ENCODE measurements around the gene PRUNE1.

PRUNE1 gene

GRCh38 chr1:151008244-151009205, at the start of gene PRUNE1:
Gene PRUNE1 (plus strand): TSS chr1:151008449. CDS start chr1:151008633, 184 bp downstream.
- peak; percentile 98 for DNase-seq

- no peak for DNase-seq
These were observed 47.6 kb upstream of the PRUNE1 start for GRCh38 chr1:150960646-150961045.

DNA sequence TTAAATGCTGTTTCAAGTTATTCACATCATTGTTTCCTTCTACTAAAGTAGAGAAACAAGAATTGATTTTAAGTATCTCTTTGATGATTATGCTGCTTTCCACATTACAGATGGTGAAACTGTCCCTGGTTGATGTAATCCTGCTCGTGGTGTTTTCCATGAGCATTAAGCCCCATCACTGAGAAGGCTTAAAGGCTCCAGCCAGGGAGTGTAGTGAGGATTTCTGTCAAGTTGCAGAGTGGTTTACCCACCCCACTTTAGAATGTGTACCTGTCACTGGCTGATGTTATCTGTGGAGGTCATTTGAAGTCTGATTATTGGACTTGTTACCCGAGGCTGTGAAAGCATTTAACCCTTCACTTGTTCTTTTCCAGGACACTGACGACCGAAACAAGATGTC, 46.5 kb upstream of the PRUNE1 start:
- DNase-seq = no peak

GRCh38 chr1:150963321-150964163, 44.7 kb upstream of the PRUNE1 start:
- no peak for DNase-seq

GRCh38 chr1:150964164-150964489, 44.1 kb upstream of the PRUNE1 start:
- no peak for DNase-seq

- DNase-seq = no peak
These were observed 42.6 kb upstream of the PRUNE1 start for GRCh38 chr1:150965605-150966004.

- no peak for DNase-seq
These were observed 42.2 kb upstream of the PRUNE1 start for GRCh38 chr1:150966011-150966410.

GRCh38 chr1:150967936-150968335, 40.3 kb upstream of the PRUNE1 start:
- DNase-seq = no peak

DNA sequence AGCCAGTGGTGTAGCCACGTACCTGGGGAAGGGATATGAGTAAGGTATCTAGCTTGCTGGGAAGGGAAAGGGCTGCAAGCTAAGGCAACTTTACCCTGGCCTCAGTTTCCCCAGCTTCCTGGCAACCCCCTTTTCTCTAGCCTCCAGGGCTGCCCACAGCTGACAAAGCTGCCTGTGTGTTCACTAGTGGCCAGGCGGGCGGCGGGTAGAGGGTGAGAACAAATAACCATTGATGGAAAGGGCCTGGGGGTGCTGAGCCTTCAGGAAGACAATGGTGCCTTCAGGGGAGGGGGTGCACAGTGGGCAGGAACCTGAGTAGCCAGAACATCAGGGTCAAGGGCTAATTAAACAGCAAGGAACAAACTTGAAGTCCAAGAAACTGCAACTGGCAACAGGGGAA, 39.8 kb upstream of the PRUNE1 start:
- DNase-seq = no peak

GRCh38 chr1:150969626-150970025, 38.6 kb upstream of the PRUNE1 start:
- DNase-seq = no peak

GRCh38 chr1:150970808-150971582, 37.3 kb upstream of the PRUNE1 start:
- no peak for DNase-seq

- no peak for DNase-seq
These were observed 36.4 kb upstream of the PRUNE1 start for GRCh38 chr1:150971583-150972416.

DNA sequence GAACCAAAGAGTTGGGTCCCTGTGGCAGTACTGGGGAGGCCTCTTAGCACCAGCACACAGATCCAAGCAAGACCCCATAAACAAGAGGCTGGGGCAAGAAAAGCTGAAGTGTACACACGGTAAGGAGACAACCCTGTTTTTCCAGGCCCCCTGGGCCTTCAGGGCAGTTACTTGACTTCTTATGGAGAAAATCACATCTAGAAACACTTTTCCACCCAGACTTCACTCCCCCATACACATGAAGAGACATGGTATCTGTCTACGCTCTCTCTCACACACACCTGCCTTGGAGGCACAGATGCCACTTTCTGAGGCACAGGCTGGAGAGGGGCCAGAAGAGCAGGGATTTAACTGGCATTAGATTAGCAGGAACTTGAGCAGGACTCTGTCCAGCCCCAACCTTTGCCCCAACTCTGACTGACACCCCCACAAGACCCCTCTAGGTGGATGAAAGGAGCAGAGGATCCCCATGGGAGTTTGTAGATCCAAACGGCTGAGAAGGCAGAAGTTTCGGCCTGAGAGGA, 35.8 kb upstream of the PRUNE1 start:
- DNase-seq = no peak

DNA sequence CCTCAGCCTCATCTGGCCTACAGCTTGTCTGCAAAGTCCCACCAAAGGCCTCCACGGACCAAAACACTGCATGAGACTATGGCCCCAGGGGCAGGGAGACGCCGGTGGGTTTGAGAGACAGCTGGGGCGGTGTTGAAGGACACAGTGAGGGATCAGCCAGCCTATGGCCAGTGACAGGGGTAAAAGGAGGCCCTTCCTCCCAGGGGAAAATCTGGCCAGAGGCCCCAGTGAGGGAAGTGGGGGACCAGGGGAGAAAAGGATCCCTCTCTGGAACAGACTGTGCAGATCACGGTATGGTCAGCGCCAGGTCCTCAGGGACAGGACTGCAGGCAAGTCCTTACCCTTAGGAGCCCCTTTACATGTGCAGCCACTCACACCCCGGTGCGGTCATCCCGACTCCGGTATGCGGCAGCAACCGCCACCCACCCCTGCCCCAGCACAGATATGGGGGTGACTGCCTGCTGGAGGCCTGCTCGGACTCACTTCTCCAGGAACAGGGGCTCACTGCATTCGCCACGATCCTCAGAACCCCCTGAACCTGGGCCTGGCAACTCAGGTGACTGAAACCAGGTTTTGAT, 34.9 kb upstream of the PRUNE1 start:
- no peak for DNase-seq

DNA sequence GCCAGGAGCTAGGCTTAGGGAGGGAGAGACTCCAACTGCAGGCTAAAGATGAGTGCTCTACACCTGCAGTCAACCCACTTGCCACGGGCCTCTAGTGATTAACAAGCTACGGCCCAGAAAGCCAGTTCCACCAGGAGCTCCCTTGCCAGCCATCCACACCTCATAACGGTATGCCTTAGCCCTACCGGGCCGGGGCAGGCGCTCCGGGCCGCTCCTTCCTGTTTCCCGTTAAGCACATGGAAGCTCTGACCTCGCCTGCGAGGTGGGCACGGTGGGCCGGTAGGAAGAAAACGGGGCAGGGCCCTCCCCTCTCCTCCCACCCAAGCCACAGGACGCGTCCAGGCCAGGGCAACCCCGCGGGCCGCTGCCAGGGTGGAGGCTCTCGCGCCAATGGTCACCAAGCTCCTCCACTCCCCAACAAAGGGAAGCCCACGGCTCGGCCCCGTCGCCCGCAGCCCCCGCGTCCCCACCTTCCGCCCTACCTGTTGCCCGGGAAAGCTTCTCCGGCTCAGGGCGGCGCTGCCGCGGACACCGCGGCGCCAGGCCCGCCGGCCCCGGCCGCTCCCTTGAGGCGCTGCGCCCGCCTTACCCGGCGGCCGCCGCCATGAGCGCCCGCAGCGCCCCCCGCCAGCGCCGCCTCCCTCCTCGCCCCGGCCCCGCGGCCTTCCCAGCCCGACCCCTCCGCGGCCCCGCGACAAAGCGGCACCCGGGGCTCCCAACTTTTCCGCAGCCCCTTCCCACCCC, 34.2 kb upstream of the PRUNE1 start:
- peak; percentile 26 for DNase-seq

DNA sequence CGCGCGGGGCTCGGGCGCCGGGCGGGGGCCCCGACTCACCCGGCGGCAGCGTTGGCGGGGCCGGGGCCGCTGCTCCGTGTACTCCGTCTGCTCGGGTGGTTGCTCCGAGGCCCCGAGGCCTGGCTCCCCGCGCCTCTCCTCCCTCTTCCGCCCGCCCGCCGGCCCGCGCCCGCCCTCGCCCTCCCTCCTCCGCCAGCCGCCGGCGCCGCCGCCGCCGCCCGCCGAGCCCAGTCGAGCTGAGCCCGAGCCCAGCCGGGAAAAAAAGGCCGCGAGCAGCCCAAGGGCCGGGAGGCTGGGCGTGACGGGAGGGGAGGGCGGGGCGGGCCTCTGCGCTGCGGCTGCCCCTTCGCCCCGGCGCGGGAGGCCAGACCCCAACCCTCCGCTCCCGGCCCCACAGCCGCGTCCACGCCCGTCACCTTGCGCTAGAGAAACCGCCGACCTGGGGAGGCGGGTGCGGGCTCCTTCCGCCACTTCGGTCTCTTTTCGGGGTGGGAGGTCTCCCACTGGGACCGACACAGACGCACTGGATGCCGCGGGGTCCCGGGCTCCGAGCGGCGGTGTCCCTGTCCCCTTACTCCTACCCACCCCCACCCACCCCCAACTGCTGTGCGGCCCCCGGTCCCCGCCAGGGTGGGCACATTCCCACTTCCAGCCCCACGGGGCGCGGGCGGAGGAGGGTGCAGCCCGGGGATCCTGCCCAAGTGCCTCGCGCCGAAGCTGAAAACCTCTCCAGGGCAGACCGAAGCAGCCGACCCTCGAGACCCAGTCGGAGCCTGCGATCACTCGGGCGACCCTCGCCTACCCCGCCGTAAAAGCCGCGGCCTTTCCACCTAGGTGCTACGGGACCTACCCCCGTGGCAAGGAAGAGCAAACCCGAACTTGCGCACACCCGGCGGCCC, 33.4 kb upstream of the PRUNE1 start, which contains the start of gene CERS2:
Gene CERS2, minus strand, starts transcription at position 256 of the 899 bp plus-strand sequence. CDS start 5,745 bp downstream, outside the sequence.
- peak; percentile 85 for DNase-seq

GRCh38 chr1:150976401-150976821, 31.8 kb upstream of the PRUNE1 start:
- no peak for DNase-seq

DNA sequence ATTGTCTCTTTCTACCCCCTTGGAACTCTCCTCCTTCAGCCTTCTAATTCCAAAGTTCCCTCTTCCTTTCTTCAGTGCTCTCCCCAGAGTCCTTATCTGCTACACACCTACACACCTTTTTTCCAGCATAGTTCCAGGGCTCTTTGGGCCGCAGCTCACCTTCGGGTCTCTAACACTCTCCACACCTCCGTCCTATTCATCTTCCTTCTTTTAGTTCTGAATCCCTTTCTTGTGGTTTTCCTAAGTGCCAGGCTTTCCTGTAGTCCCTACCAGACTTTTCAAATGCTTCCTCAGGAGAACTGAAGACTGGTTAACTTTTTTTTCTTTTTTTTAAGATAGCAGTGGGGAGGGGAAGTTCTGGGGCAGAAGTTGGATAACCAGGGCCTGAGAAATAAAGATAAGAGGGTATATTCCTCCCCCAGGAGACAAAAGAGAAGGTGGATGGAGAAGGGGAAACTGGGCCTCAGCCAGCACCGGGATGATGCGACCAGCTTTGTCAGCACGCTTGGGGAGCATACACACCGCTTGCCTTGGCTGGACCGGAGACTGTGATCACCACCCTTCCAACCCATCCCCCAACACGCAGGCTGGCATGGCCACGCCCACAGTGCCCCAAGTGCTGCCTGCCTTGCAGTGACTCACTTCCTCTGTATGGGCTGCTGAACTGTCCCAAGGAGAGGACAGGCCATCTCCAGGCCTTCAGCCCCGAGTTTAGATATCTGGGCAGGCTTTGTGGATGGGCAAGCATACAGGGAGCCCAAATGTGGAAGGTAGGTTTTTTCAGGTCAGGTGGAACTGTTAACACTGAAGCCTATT, 31.2 kb upstream of the PRUNE1 start:
- DNase-seq = peak; percentile 21

Data from NCI-H774 (cell line).